Trophoblast cell (in vitro differentiated cells and primary cell): ENCODE measurements around the gene LCN12.

Experiments
- DNase-seq, 2 donors: peaks; one replicate each; pipeline ENCODE4 v3.0.0-alpha.2; 2016
- H2AFZ ChIP-seq: 2 replicates; pipeline ENCODE4 v1.6.1; 2013; ENCODE audit warnings: low read length, moderate library complexity, mild to moderate bottlenecking; ENCODE audit not compliant: insufficient read depth, poor library complexity
- H2AK5ac ChIP-seq: 2 replicates; pipeline ENCODE4 v1.6.1; 2013; ENCODE audit warnings: mild to moderate bottlenecking, low read length
- H2BK120ac ChIP-seq: 2 replicates; pipeline ENCODE4 v1.6.1; 2013; ENCODE audit warnings: low read length, mild to moderate bottlenecking, moderate library complexity; ENCODE audit not compliant: insufficient read depth, poor library complexity
- H2BK12ac ChIP-seq: 2 replicates; pipeline ENCODE4 v1.6.1; 2013; ENCODE audit warnings: mild to moderate bottlenecking, low read length, moderate library complexity
- H2BK5ac ChIP-seq: 2 replicates; pipeline ENCODE4 v1.6.1; 2013; ENCODE audit warnings: low read length, low read depth, moderate library complexity, mild to moderate bottlenecking; ENCODE audit not compliant: poor library complexity
- H3K14ac ChIP-seq: 2 replicates; pipeline ENCODE4 v1.6.1; 2013; ENCODE audit warnings: mild to moderate bottlenecking, low read length
- H3K18ac ChIP-seq: 2 replicates; pipeline ENCODE4 v1.6.1; 2013; ENCODE audit warnings: mild to moderate bottlenecking, low read length
- H3K23ac ChIP-seq: 2 replicates; pipeline ENCODE4 v1.6.1; 2013; ENCODE audit warnings: low read length
- H3K27ac ChIP-seq: 2 replicates; pipeline ENCODE4 v1.5.1; 2013; ENCODE audit warnings: low read depth, mild to moderate bottlenecking, inconsistent platforms, low read length, moderate library complexity
- H3K27me3 ChIP-seq: 2 replicates; pipeline ENCODE4 v1.6.1; 2013; ENCODE audit warnings: inconsistent platforms, mild to moderate bottlenecking, low read length, moderate library complexity; ENCODE audit not compliant: insufficient read depth
- H3K36me3 ChIP-seq, 2 experiments: 1 replicate in 1 of 2; 2 replicates in 1 of 2; pipeline ENCODE4 v1.6.1; 2013; ENCODE audit warnings: low read length in 2 of 2, mild to moderate bottlenecking in 2 of 2, moderate library complexity in 1 of 2; ENCODE audit not compliant: insufficient read depth in 2 of 2, control insufficient read depth in 1 of 2
- H3K4ac ChIP-seq: 2 replicates; pipeline ENCODE4 v1.6.1; 2013; ENCODE audit warnings: low read depth, mild to moderate bottlenecking, low read length, moderate library complexity
- H3K4me1 ChIP-seq, 2 experiments: 1 replicate in 1 of 2; 2 replicates in 1 of 2; pipeline ENCODE4 v1.6.1; 2013; ENCODE audit warnings: low read length in 2 of 2, mild to moderate bottlenecking in 2 of 2, moderate library complexity in 1 of 2; ENCODE audit not compliant: insufficient read depth in 2 of 2, control insufficient read depth in 1 of 2
- H3K4me2 ChIP-seq: 2 replicates; pipeline ENCODE4 v1.6.1; 2013; ENCODE audit warnings: inconsistent platforms, mild to moderate bottlenecking, low read length, moderate library complexity
- H3K4me3 ChIP-seq: 2 replicates; pipeline ENCODE4 v1.5.1; 2013; ENCODE audit warnings: mild to moderate bottlenecking, low read depth, low read length, inconsistent platforms
- H3K79me1 ChIP-seq: one replicate; pipeline ENCODE4 v1.6.1; 2013; ENCODE audit warnings: low read length
- H3K79me2 ChIP-seq: 2 replicates; pipeline ENCODE4 v1.6.1; 2013; ENCODE audit warnings: low read length, mild to moderate bottlenecking; ENCODE audit not compliant: control insufficient read depth, insufficient read depth, poor library complexity
- H3K9ac ChIP-seq: 2 replicates; pipeline ENCODE4 v1.6.1; 2013; ENCODE audit warnings: mild to moderate bottlenecking, low read length
- H3K9me3 ChIP-seq: 2 replicates; pipeline ENCODE4 v1.6.1; 2013; ENCODE audit warnings: low read depth, mild to moderate bottlenecking, control low read depth, inconsistent platforms, low read length; ENCODE audit not compliant: insufficient read depth
- H4K12ac ChIP-seq: 2 replicates; pipeline ENCODE4 v1.6.1; 2013; ENCODE audit warnings: low read depth, mild to moderate bottlenecking, low read length, moderate library complexity
- H4K8ac ChIP-seq: 2 replicates; pipeline ENCODE4 v1.6.1; 2013; ENCODE audit warnings: low read depth, mild to moderate bottlenecking, low read length, moderate library complexity
- H4K91ac ChIP-seq: one replicate; pipeline ENCODE4 v1.6.1; 2013; ENCODE audit warnings: low read depth, mild to moderate bottlenecking, low read length, moderate library complexity
- WGBS: extraction: QIAGEN DNeasy Blood & Tissue Kit; methylation state at CpG from one replicate; pipeline ENCODE4 v1.1.7; 2013; ENCODE audit warnings: missing lambda C conversion rate; ENCODE audit not compliant: insufficient read length, insufficient coverage; ENCODE audit errors: extremely low coverage; 5-methylcytosine and 5-hydroxymethylcytosine counted together

LCN12 gene

GRCh38 chr9:136955943-136956335 lies 3.9 kb downstream of the LCN12 start:
- H3K36me3 ChIP-seq, result no peaks in the 10 kb centered on the region

GRCh38 chr9:136956604-136957003 lies 4.5 kb downstream of the LCN12 start:
- H2BK5ac ChIP-seq, result no peak overlapping the region
- H3K23ac ChIP-seq, result no peak overlapping the region
- no peak overlapping the region for H3K9ac ChIP-seq
- no peak overlapping the region for H2BK120ac ChIP-seq
- 100% methylated on average over 2 of the region's 4 CpGs for WGBS
- H3K27me3 ChIP-seq, result no peaks in the 10 kb centered on the region
- H3K4me2 ChIP-seq, result no peak overlapping the region
- no peak overlapping the region for H3K4me3 ChIP-seq
- no peak overlapping the region for H3K18ac ChIP-seq
- no peak overlapping the region for H2AFZ ChIP-seq
- H3K9me3 ChIP-seq, result peaks cover 10% of the 10 kb centered on the region
- H2BK12ac ChIP-seq, result no peak overlapping the region
- H3K27ac ChIP-seq, result no peak overlapping the region
- no peak overlapping the region for H2AK5ac ChIP-seq
- no peak overlapping the region for H4K12ac ChIP-seq
- peaks cover 0 to 3% of the 10 kb centered on the region in 2 experiments for H3K4me1 ChIP-seq
- H3K36me3 ChIP-seq, result no peaks in the 10 kb centered on the region
- no peak overlapping the region for H4K91ac ChIP-seq
- no peak overlapping the region for H3K4ac ChIP-seq
- no peak for DNase-seq
- peaks cover 4% of the 10 kb centered on the region for H3K79me1 ChIP-seq
- H3K79me2 ChIP-seq, result no peaks in the 10 kb centered on the region
- H3K14ac ChIP-seq, result no peak overlapping the region
- H4K8ac ChIP-seq, result no peak overlapping the region

More at GRCh38 chr9:136955943-136956335, 3.9 kb downstream of the LCN12 start:
- Histone ChIP-seq H3K9ac (no peak overlapping the region), H3K18ac (no peak overlapping the region), H3K4me2 (no peak overlapping the region), H3K27me3 (no peaks in the 10 kb centered on the region), H2BK5ac (no peak overlapping the region), H3K9me3 (peaks cover 10% of the 10 kb centered on the region), H2BK12ac (no peak overlapping the region), H3K14ac (no peak overlapping the region), H2BK120ac (no peak overlapping the region), H3K79me1 (peaks cover 3% of the 10 kb centered on the region), H2AK5ac (no peak overlapping the region), H4K91ac (no peak overlapping the region), H3K27ac (no peak overlapping the region), H4K8ac (no peak overlapping the region), H3K4me3 (no peak overlapping the region), H3K4me1 (peaks cover 0 to 3% of the 10 kb centered on the region in 2 experiments), H3K23ac (no peak overlapping the region), H3K4ac (no peak overlapping the region), H4K12ac (no peak overlapping the region), H3K79me2 (no peaks in the 10 kb centered on the region), H2AFZ (no peak overlapping the region)
- no peak for DNase-seq
- WGBS, result no CpG with 5 or more reads among the region's 9 CpGs

GRCh38 chr9:136957461-136957860 lies 5.4 kb downstream of the LCN12 start:
- Histone ChIP-seq H2BK12ac (no peak overlapping the region), H2BK120ac (no peak overlapping the region), H3K36me3 (no peaks in the 10 kb centered on the region), H3K9me3 (peaks cover 10% of the 10 kb centered on the region), H2AFZ (no peak overlapping the region), H3K79me2 (no peaks in the 10 kb centered on the region), H3K27me3 (no peaks in the 10 kb centered on the region), H3K4me2 (no peak overlapping the region), H4K8ac (no peak overlapping the region), H3K23ac (no peak overlapping the region), H3K14ac (no peak overlapping the region), H4K91ac (no peak overlapping the region), H2AK5ac (no peak overlapping the region), H3K4me3 (no peak overlapping the region), H3K9ac (no peak overlapping the region), H3K79me1 (peaks cover 7% of the 10 kb centered on the region), H2BK5ac (no peak overlapping the region), H3K27ac (no peak overlapping the region), H3K18ac (no peak overlapping the region), H4K12ac (no peak overlapping the region), H3K4me1 (peaks cover 0 to 3% of the 10 kb centered on the region in 2 experiments), H3K4ac (no peak overlapping the region)
- 100% methylated on average over 1 of the region's 1 CpG for WGBS
- no peak for DNase-seq

- no peaks in the 10 kb centered on the region for H3K79me2 ChIP-seq
- peaks cover 12% of the 10 kb centered on the region for H3K9me3 ChIP-seq
- H2BK12ac ChIP-seq, result no peak overlapping the region
Observed at GRCh38 chr9:136957901-136958300, 5.8 kb downstream of the LCN12 start.

More at GRCh38 chr9:136957901-136958300, 5.8 kb downstream of the LCN12 start:
- no CpG with 5 or more reads among the region's 6 CpGs for WGBS
- no peak for DNase-seq
- H2BK5ac ChIP-seq, result no peak overlapping the region
- no peaks in the 10 kb centered on the region for H3K36me3 ChIP-seq
- H2AFZ ChIP-seq, result no peak overlapping the region
- H3K18ac ChIP-seq, result no peak overlapping the region
- no peak overlapping the region for H4K91ac ChIP-seq
- H4K12ac ChIP-seq, result no peak overlapping the region
- no peak overlapping the region for H3K4ac ChIP-seq
- H3K27ac ChIP-seq, result no peak overlapping the region
- H3K4me1 ChIP-seq, result peaks cover 0 to 3% of the 10 kb centered on the region in 2 experiments
- H3K79me1 ChIP-seq, result peaks cover 7% of the 10 kb centered on the region
- no peak overlapping the region for H2AK5ac ChIP-seq
- H3K23ac ChIP-seq, result no peak overlapping the region
- H3K27me3 ChIP-seq, result no peaks in the 10 kb centered on the region
- H3K4me3 ChIP-seq, result no peak overlapping the region
- no peak overlapping the region for H3K4me2 ChIP-seq
- H3K14ac ChIP-seq, result no peak overlapping the region
- H3K9ac ChIP-seq, result no peak overlapping the region
- H2BK120ac ChIP-seq, result no peak overlapping the region
- H4K8ac ChIP-seq, result no peak overlapping the region
